CD4-positive, alpha-beta T cell treated with Interleukin-6 at 100 ng/mL for 8 hours (primary cell): ENCODE measurements around the gene TRMT13.

Experiments used
- DNase-seq: peaks from one replicate; pipeline ENCODE4 v3.0.0-alpha.2; 2020; ENCODE audit warnings: mixed read lengths, low spot score

TRMT13 gene, protein sequence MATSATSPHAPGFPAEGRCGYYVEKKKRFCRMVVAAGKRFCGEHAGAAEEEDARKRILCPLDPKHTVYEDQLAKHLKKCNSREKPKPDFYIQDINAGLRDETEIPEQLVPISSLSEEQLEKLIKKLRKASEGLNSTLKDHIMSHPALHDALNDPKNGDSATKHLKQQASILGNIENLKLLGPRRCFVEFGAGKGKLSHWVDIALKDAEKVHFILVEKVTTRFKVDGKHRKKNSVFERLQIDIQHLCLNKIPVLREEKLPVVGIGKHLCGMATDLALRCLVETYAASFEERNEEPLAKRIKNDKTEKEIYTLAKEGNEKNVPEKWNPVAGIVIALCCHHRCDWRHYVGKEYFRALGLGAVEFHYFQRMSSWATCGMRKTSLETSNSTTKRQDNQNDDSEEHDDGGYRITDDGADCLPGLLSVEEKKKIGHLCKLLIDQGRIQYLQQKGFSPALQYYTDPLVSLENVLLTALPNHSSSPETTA

DNA sequence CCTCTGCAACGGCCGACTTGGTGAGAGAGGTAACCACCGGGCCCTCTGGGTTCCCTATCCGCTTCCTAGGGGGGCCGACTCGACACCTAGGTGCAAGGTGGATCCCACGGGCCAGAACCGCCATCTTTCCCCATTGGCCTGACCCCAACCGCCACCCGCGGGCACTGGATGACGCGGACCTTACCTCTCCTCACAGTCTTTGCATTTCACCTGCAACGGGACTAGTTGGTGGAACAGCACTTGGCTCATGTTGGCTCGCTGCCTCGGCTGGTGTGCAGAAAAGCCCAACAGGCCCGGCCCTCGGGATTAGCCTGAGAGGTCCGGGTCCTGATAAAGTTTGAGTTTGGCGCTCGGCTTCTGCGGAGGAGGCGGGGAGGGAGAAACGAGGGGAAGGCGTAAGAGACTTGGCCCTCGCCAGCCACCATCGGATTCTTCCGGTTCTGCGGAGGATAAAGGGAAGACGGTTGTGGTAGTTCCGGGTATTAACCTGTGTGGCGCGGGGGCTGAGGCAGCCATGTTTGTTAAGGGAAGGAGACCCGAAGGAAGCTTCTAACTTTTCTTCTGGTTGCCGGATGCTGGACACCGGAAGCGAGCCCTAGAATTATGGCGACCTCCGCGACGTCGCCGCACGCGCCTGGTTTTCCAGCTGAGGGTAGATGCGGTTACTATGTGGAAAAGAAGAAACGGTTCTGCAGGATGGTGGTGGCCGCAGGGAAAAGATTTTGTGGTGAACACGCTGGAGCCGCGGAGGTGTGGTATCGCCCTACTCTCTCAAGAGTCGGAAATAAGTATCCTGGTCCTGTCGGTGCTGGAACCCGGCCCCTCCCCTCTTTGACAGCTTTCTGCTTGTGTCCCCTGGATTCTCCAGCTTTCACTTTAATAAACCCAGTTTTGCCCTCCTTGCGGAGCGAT is at the start of gene TRMT13, which contains the start of gene SASS6:
Gene TRMT13 (plus strand): TSS at position 598 of the 912 bp plus-strand sequence. CDS start 6 bp downstream, at position 604.
Gene SASS6 (minus strand): TSS at position 365 of the 912 bp plus-strand sequence. CDS start 116 bp downstream, at position 249.
- peak; percentile 95 for DNase-seq

DNA sequence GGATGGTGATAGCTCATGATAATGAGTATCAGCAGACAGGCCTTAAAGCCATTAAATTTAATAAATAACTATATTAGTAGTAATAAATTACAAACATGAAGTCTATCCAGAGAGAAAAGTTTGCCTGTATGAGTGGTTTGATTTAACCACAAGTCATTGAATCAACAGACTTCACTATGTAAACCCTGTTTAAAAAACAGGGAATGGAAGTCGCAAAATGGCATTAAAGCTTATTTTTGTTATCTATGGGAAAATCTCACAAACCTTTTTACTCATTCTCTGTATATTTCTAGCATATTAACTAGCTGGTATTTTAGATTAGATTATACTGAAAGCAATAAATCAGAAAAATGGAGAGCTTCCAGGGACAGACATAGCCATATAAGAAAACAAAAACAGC is 45.6 kb upstream of the TRMT13 start:
- DNase-seq, result no peak

DNA sequence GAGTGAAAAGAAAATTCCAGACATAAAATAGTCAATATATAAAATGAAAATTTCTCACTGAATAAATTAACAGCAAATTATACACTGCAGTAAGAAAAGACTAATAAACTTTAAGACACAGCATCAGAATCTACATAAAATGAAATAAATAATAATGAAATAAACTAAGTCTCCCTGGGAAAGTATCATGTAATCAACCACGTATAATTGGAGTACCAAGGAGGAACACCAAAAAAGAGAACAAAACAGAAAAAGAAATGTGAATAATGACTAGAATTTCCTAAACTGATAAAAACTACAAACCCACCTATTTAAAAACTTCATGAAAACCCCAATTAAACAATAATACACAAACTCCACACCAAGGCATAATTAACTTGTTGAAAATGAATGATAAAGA is 43.9 kb upstream of the TRMT13 start:
- DNase-seq, result no peak

- no peak for DNase-seq
Observed at GRCh38 chr1:100090471-100090870, 42.5 kb upstream of the TRMT13 start.

- no peak for DNase-seq
Observed at GRCh38 chr1:100100202-100100601, 32.8 kb upstream of the TRMT13 start.

DNA sequence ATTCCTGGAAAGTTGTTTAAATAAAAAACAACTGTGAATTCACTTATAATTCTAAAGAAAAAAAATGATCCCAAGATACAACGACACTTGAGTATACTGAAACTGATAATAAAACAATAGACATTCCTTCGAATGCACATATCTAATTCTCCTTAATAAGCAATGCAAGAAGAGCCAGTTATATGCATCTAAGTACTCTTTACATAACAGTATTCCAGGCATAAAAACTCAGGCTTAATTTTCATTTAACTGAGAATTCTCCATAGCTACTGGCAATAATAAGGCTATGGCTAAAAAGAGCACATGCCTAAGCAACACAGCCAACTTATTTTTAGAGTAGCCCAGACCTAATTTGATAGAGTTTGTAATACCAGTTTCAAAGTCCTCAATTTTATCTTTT is 31.4 kb upstream of the TRMT13 start:
- DNase-seq, result no peak

GRCh38 chr1:100107696-100108095 is 25.3 kb upstream of the TRMT13 start:
- no peak for DNase-seq

GRCh38 chr1:100109554-100110066 is 23.4 kb upstream of the TRMT13 start:
- no peak for DNase-seq

- no peak for DNase-seq
Observed at GRCh38 chr1:100115524-100115923, 17.4 kb upstream of the TRMT13 start.

DNA sequence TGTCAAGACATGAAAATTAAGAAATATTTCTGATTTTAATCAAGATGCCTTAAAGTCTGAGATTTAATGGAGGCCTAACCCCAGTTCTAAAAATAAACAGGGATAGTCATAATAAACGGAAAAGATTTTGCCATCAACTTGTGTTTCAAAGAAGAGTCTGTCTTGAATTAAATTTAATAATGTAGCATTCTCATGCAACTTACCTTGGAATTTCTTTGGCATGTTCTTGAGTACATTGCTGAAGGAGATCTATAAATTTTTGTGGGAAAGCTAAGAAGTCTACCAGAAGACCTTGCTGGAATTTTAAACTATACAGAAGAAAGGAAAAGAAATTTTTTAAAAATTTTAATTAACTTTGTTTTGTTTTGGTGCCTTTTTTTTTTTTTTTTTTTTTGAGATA is 10.8 kb upstream of the TRMT13 start:
- no peak for DNase-seq

- no peak for DNase-seq
Observed at GRCh38 chr1:100127226-100127625, 5.7 kb upstream of the TRMT13 start.

- DNase-seq, result no peak
Observed at GRCh38 chr1:100130552-100131077, 2.3 kb upstream of the TRMT13 start.

GRCh38 chr1:100131623-100132022 is 1.3 kb upstream of the TRMT13 start:
- no peak for DNase-seq

- DNase-seq, result no peak
Observed at GRCh38 chr1:100134872-100135271, 1.9 kb downstream of the TRMT13 start.

GRCh38 chr1:100137602-100138001 is 4.6 kb downstream of the TRMT13 start:
- DNase-seq, result no peak

- no peak for DNase-seq
Observed at GRCh38 chr1:100141192-100141591, 8.2 kb downstream of the TRMT13 start.

DNA sequence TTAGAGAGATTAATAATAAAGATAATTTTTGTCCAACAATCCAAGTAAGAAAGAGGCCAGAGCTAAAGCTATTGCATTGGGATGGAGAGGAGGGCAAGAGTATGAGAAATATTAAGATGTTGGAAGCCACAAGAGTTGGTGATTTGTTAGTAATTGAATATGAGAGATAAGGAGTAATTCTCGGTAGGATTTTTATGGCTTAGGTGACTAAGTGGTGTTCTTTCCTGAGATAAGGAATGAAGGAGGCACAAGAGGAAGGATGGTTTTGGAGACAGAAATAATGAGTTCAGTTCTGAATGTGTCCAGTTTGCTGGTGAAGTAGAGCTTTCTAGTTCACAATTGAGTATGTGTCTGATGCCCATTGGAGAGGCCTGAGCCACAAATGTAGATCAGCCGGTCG is 9.4 kb downstream of the TRMT13 start:
- DNase-seq, result no peak

GRCh38 chr1:100145116-100145515 is 12.2 kb downstream of the TRMT13 start:
- DNase-seq, result no peak

DNA sequence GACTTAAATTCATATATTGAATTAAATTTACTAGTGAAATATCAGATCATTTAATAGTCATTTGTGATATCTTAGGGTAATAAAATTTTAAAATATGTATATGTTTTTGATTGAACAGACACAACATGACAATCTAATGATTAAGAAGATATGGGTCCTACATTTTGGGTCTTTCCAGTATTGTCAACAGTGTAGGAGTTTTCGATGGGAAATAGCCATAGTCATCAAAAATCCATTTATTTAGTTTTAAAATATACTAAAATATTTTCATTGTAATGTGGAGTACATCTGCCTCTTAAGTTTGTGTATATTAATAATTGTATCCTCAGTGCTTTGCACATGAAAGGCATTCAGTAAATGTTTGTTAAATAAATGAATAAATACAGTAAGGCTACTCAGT is 14.0 kb downstream of the TRMT13 start:
- no peak for DNase-seq

DNA sequence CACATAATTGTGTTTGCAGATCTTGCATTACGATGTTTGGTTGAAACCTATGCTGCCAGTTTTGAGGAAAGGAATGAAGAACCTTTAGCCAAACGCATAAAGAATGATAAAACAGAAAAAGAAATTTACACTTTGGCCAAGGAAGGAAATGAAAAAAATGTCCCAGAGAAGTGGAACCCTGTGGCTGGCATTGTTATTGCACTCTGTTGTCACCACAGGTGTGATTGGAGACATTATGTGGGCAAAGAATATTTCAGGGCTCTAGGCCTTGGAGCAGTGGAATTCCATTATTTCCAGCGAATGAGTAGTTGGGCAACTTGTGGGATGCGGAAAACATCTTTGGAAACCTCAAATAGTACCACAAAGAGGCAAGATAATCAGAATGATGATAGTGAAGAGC is 14.9 kb downstream of the TRMT13 start:
- DNase-seq, result no peak

GRCh38 chr1:100151679-100152078 is 18.7 kb downstream of the TRMT13 start:
- DNase-seq, result no peak

DNA sequence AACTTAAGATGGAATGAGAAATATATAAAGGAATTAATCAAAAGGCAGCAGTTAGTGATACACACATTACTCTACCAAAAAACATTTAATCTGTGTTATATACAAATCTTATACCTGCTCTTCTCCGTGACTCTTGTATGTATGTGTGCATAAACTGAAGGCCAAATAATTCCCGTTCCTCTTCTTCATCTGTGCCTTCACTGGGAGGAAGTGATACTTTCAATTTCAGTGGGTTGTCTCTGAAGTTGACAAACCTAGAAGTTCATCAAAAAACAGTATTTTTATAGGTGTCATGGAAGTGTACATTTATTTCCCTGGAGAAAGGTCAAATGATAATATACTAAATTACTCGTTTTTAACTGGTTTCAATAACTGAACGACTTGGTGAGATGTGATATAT is 19.3 kb downstream of the TRMT13 start:
- DNase-seq, result no peak
